Muscle of arm (tissue), 12 donors: ENCODE results near the gene CCDC183. TPM values are rescaled to one million over a fixed set of nuclear protein-coding genes. Genes with fewer than 3 reads are reported as not detected.

Experiments used
- polyA plus RNA-seq, 12 donors: library from polyadenylated mRNA; unstranded; fragments of 120-200 nt; gene quantifications; one replicate each; pipeline ENCODE4 v1.2.1, GENCODE V29; 2013; ENCODE audit not compliant: insufficient read length in 12 of 12

The CCDC183 gene
- polyA plus RNA-seq, 12 donors: 0.71 to 3.7 (median 2.7) TPM; not detected in 2

Other genes starting within 250 kb of the CCDC183 start
- gene EGFL7, start 133.4 kb upstream of the CCDC183 start, polyA plus RNA-seq: 10 to 100 TPM in 11 of 12 donors, not detected in 1; 43.2 to 71.5 (median 49.6) TPM
- gene AGPAT2, start 108.9 kb upstream of the CCDC183 start, polyA plus RNA-seq: 10 to 100 TPM in 6 of 12 donors, 1 to 10 TPM in 5, not detected in 1; 8.2 to 32.3 (median 10.1) TPM
- gene DIPK1B, start 83.8 kb upstream of the CCDC183 start, polyA plus RNA-seq: 10 to 100 TPM in 10 of 12 donors, 1 to 10 TPM in 1, not detected in 1; 8.7 to 20.5 (median 14.0) TPM
- gene LCN10, start 53.4 kb upstream of the CCDC183 start, polyA plus RNA-seq: 10 to 100 TPM in 1 of 12 donors, 1 to 10 TPM in 10, not detected in 1; 2.0 to 21.3 (median 7.1) TPM
- under 1 TPM in 2 of 12 donors, not detected in 10; 0.21 to 0.40 TPM for gene LCN6, start 47.8 kb upstream of the CCDC183 start, polyA plus RNA-seq
- gene LCN8, start 38.1 kb upstream of the CCDC183 start, polyA plus RNA-seq: 10 to 100 TPM in 1 of 12 donors, 1 to 10 TPM in 8, under 1 TPM in 1, not detected in 2; 0.48 to 10.9 (median 4.1) TPM
- 1 to 10 TPM in 1 of 12 donors, under 1 TPM in 9, not detected in 2; 0.20 to 1.1 (median 0.44) TPM for gene LCN15, start 31.8 kb upstream of the CCDC183 start, polyA plus RNA-seq
- 100 to 1,000 TPM in 1 of 12 donors, 10 to 100 TPM in 10, not detected in 1; 26.7 to 128 (median 30.8) TPM for gene TMEM141, start 5.0 kb upstream of the CCDC183 start, polyA plus RNA-seq
- 10 to 100 TPM in 11 of 12 donors, not detected in 1; 40.9 to 81.7 (median 48.7) TPM for gene RABL6, start 11.6 kb downstream of the CCDC183 start, polyA plus RNA-seq
- gene AJM1, start 46.1 kb downstream of the CCDC183 start, polyA plus RNA-seq: 1 to 10 TPM in 10 of 12 donors, under 1 TPM in 1, not detected in 1; 0.93 to 7.0 (median 1.5) TPM
- 100 to 1,000 TPM in 2 of 12 donors, 10 to 100 TPM in 9, not detected in 1; 60.3 to 100 (median 73.7) TPM for gene PHPT1, start 53.1 kb downstream of the CCDC183 start, polyA plus RNA-seq
- gene MAMDC4, start 56.0 kb downstream of the CCDC183 start, polyA plus RNA-seq: 100 to 1,000 TPM in 1 of 12 donors, 1 to 10 TPM in 10, not detected in 1; 2.7 to 131 (median 3.9) TPM
- 100 to 1,000 TPM in 11 of 12 donors, not detected in 1; 262 to 391 (median 299) TPM for gene EDF1, start 70.0 kb downstream of the CCDC183 start, polyA plus RNA-seq
- gene TRAF2, start 90.2 kb downstream of the CCDC183 start, polyA plus RNA-seq: 10 to 100 TPM in 5 of 12 donors, 1 to 10 TPM in 6, not detected in 1; 7.1 to 15.5 (median 9.1) TPM
- 10 to 100 TPM in 11 of 12 donors, not detected in 1; 26.2 to 46.7 (median 30.6) TPM for gene FBXW5, start 148.4 kb downstream of the CCDC183 start, polyA plus RNA-seq
- 1 to 10 TPM in 1 of 12 donors, under 1 TPM in 7, not detected in 4; 0.27 to 1.2 (median 0.48) TPM for gene C8G, start 148.9 kb downstream of the CCDC183 start, polyA plus RNA-seq
- 1 to 10 TPM in 5 of 12 donors, under 1 TPM in 4, not detected in 3; 0.23 to 1.4 (median 1.1) TPM for gene LCN12, start 155.9 kb downstream of the CCDC183 start, polyA plus RNA-seq
- gene PTGDS, start 181.2 kb downstream of the CCDC183 start, polyA plus RNA-seq: 10 to 100 TPM in 6 of 12 donors, 1 to 10 TPM in 4, not detected in 2; 5.3 to 30.3 (median 13.6) TPM
- gene LCNL1, start 186.7 kb downstream of the CCDC183 start, polyA plus RNA-seq: under 1 TPM in 10 of 12 donors, not detected in 2; 0.19 to 0.74 (median 0.54) TPM
- 10 to 100 TPM in 11 of 12 donors, not detected in 1; 15.5 to 51.6 (median 19.6) TPM for gene PAXX, start 196.1 kb downstream of the CCDC183 start, polyA plus RNA-seq
- gene CLIC3, start 200.2 kb downstream of the CCDC183 start, polyA plus RNA-seq: 10 to 100 TPM in 1 of 12 donors, 1 to 10 TPM in 2, under 1 TPM in 6, not detected in 3; 0.23 to 26.6 (median 0.49) TPM
- gene ABCA2, start 231.9 kb downstream of the CCDC183 start, polyA plus RNA-seq: 10 to 100 TPM in 11 of 12 donors, not detected in 1; 10.1 to 28.9 (median 13.0) TPM
- under 1 TPM in 3 of 12 donors, not detected in 9; 0.05 to 0.45 (median 0.08) TPM for gene FUT7, start 235.8 kb downstream of the CCDC183 start, polyA plus RNA-seq
- gene NPDC1, start 249.8 kb downstream of the CCDC183 start, polyA plus RNA-seq: 10 to 100 TPM in 11 of 12 donors, not detected in 1; 26.6 to 48.0 (median 30.3) TPM